HG02763 (cell line): ENCODE results near the gene RMI2.

Source experiments
- ATAC-seq: cut with Tn5 transposase; IDR thresholded peaks from one replicate; pipeline ENCODE4 v1.9.1; 2021; ENCODE audit warnings: mild to moderate bottlenecking, moderate library complexity; ENCODE audit not compliant: unreplicated experiment

Gene RMI2

DNA sequence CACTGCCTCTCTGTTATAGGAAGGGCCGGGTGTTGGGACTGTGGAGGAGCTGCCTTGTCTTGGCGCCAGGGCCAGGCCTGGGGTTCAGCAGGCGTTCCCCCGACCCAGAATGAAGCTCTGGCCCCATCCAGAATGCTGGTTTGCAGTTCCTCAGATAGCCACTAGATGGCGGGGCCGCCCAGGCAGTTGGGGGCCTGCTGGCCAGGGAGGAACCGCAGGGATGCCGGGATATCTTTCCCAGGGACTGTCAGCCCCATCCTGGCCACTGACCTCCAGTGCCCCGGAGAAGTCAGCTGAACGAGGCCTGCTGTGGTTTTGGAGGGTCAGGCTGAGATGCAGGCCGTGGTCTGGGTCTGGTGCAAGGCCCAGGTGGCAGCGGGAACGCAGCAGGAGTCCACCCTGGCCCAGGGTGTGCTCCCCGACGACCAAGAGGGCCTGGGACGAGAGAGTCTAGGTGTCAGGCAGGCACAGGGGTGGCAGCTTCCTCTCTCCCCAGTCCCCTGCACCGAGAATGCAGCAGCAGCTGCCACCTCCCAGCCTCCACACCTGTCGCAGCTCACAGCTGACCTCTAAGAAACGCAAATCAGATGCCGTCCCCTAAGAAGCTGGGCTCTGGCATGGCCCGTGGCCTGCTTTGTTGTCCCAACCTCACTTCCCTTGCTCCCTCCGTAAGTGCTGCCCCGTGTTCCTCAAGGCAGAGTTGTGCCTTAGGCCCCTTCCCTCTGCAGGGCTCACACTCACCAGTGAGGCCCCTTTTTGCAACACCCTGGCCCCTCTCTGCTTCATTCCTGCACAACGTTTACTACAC is 51.2 kb downstream of the RMI2 start:
- no peak for ATAC-seq

GRCh38 chr16:11398136-11398535 is 52.9 kb downstream of the RMI2 start:
- no peak for ATAC-seq

GRCh38 chr16:11398851-11399250 is 53.6 kb downstream of the RMI2 start:
- no peak for ATAC-seq

DNA sequence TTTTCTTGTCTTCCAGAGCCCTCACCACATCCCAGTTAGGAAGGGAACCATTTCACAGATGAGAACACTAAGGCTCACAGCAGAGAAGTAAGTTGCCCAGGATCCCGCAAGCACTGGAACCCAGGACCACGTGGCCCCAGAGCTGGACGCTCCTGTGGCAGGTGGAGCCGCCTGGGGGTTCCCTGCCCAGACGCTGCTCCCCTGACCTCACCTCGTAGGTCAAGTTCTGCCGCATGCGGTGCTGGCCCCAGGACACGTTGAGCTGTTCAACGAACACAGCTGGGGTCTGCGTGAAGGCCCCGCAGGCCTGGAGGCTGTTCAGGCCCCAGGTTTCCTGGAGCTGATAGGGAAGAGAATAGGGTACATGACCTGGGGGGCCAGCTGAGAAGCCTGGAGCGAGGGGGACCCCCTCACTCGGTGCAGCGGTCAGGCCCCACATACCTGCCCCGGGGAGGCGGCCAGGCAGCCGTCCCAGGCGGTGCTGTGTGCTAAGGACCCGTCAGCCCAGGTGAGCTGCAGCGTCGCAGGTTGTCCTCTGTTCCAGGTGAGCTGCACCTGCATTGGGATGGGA is 54.1 kb downstream of the RMI2 start:
- ATAC-seq, result no peak

DNA sequence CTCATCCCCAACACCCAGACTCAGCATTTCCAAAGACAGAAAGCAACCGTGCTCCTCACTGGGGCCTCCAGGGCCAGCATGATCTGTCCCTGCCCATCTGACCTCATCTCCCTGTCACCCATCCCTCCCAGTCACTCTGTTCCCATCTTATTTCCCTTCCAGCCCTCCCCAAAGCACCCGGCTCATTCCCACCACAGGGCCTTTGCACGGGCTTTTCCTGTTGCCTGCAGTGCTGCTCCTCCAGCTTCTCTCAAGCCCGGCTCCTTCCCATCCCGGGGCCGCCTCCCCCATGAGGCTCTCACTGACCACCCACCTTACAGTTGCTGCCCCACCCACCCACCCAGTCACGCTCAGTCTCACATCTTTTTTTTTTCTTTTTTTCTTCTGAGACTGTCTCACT is 54.8 kb downstream of the RMI2 start:
- ATAC-seq, result no peak
